ENCODE data around the gene LRRC75A. TPM values are rescaled to one million over a fixed set of nuclear protein-coding genes. Genes with fewer than 3 reads are reported as not detected.

The LRRC75A gene
- total RNA-seq, 2 experiments from 2014 or later: 0.69 to 0.79 TPM

GRCh38 chr17:16512011-16512410, 20.0 kb upstream of the LRRC75A start:
- no peak overlapping the region for H3K27ac Mint-ChIP-seq
- CTCF ChIA-PET: interaction anchor here (0.9 to 4.7 kb wide), 3 partner anchors 9 to 149 kb away, joined by 3 to 24 read pairs (median 12); no protein-coding TSS in a partner anchor
- peaks cover 5% of the 10 kb centered on the region for H3K4me1 Mint-ChIP-seq (ENCODE audit: low read depth)
- DNase-seq: no peak
- no peaks in the 10 kb centered on the region for H3K36me3 Mint-ChIP-seq (ENCODE audit: low read depth)
- H3K27me3 Mint-ChIP-seq (ENCODE audit: low read depth): peaks cover 9% of the 10 kb centered on the region
- H3K4me3 Mint-ChIP-seq: no peak overlapping the region
- H3K9me3 Mint-ChIP-seq: no peaks in the 10 kb centered on the region
- intact Hi-C loops (cut with micrococcal nuclease): no loop called here

- no peaks in the 10 kb centered on the region for H3K36me3 Mint-ChIP-seq (ENCODE audit: low read depth)
- CTCF ChIA-PET: interaction anchor here (2.2 to 4.7 kb wide), 2 partner anchors 10 to 148 kb away, joined by 12 to 24 read pairs; no protein-coding TSS in a partner anchor
- intact Hi-C loops (cut with micrococcal nuclease): no loop called here
- H3K4me3 Mint-ChIP-seq: no peak overlapping the region
- H3K27me3 Mint-ChIP-seq (ENCODE audit: low read depth): peaks cover 7% of the 10 kb centered on the region
- H3K27ac Mint-ChIP-seq: no peak overlapping the region
- DNase-seq: no peak
- peaks cover 5% of the 10 kb centered on the region for H3K4me1 Mint-ChIP-seq (ENCODE audit: low read depth)
- H3K9me3 Mint-ChIP-seq: no peaks in the 10 kb centered on the region
Measured at GRCh38 chr17:16511593-16511992, 19.6 kb upstream of the LRRC75A start.

- Mint-ChIP-seq H3K36me3 (ENCODE audit: low read depth) (no peaks in the 10 kb centered on the region), H3K9me3 (no peaks in the 10 kb centered on the region), H3K4me3 (no peak overlapping the region), H3K4me1 (ENCODE audit: low read depth) (peaks cover 5% of the 10 kb centered on the region), H3K27ac (no peak overlapping the region), H3K27me3 (ENCODE audit: low read depth) (no peaks in the 10 kb centered on the region)
- intact Hi-C loops (cut with micrococcal nuclease): no loop called here
- CTCF ChIA-PET: interaction anchor here (0.6 to 4.7 kb wide), 3 partner anchors 13 to 144 kb away, joined by 3 to 24 read pairs (median 4); no protein-coding TSS in a partner anchor
- no peak for DNase-seq
Measured at GRCh38 chr17:16507918-16508533, 16.0 kb upstream of the LRRC75A start.

GRCh38 chr17:16506188-16506587, 14.2 kb upstream of the LRRC75A start:
- Mint-ChIP-seq H3K4me3 (no peak overlapping the region), H3K27ac (no peak overlapping the region), H3K36me3 (ENCODE audit: low read depth) (no peaks in the 10 kb centered on the region), H3K9me3 (no peaks in the 10 kb centered on the region), H3K4me1 (ENCODE audit: low read depth) (no peaks in the 10 kb centered on the region), H3K27me3 (ENCODE audit: low read depth) (no peaks in the 10 kb centered on the region)
- no peak for DNase-seq
- intact Hi-C loops (cut with micrococcal nuclease): no loop called here
- CTCF ChIA-PET: interaction anchor here (1.1 kb wide), 1 partner anchor 143 kb away, joined by 3 read pairs; no protein-coding TSS in a partner anchor

- Mint-ChIP-seq H3K4me3 (no peak overlapping the region), H3K27ac (no peak overlapping the region), H3K4me1 (ENCODE audit: low read depth) (no peaks in the 10 kb centered on the region), H3K36me3 (ENCODE audit: low read depth) (no peaks in the 10 kb centered on the region), H3K27me3 (ENCODE audit: low read depth) (no peaks in the 10 kb centered on the region), H3K9me3 (no peaks in the 10 kb centered on the region)
- DNase-seq: no peak
- CTCF ChIA-PET: interaction anchor here (1.1 kb wide), 1 partner anchor 141 kb away, joined by 3 read pairs; no protein-coding TSS in a partner anchor
- intact Hi-C loops (cut with micrococcal nuclease): no loop called here
Measured at GRCh38 chr17:16504984-16505383, 13.0 kb upstream of the LRRC75A start.

GRCh38 chr17:16496820-16497489, 5.0 kb upstream of the LRRC75A start:
- no peak overlapping the region for H3K4me3 Mint-ChIP-seq
- H3K27ac Mint-ChIP-seq: no peak overlapping the region
- H3K36me3 Mint-ChIP-seq (ENCODE audit: low read depth): no peaks in the 10 kb centered on the region
- intact Hi-C loops (cut with micrococcal nuclease): no loop called here
- peaks cover 1% of the 10 kb centered on the region for H3K4me1 Mint-ChIP-seq (ENCODE audit: low read depth)
- CTCF ChIA-PET: interaction anchor here (1.6 kb wide), 1 partner anchor 43 kb away, joined by 3 read pairs; no protein-coding TSS in a partner anchor
- H3K27me3 Mint-ChIP-seq (ENCODE audit: low read depth): peaks cover 2% of the 10 kb centered on the region
- no peaks in the 10 kb centered on the region for H3K9me3 Mint-ChIP-seq
- no peak for DNase-seq

- Mint-ChIP-seq H3K36me3 (ENCODE audit: low read depth) (no peaks in the 10 kb centered on the region), H3K27me3 (ENCODE audit: low read depth) (peaks cover 2% of the 10 kb centered on the region), H3K27ac (no peak overlapping the region), H3K9me3 (no peaks in the 10 kb centered on the region), H3K4me3 (no peak overlapping the region), H3K4me1 (ENCODE audit: low read depth) (peaks cover 2% of the 10 kb centered on the region)
- intact Hi-C loops (cut with micrococcal nuclease): no loop called here
- no peak for DNase-seq
- CTCF ChIA-PET: interaction anchor here (0.6 to 2.0 kb wide), 2 partner anchors 25 to 45 kb away, joined by 3 to 4 read pairs; no protein-coding TSS in a partner anchor
Measured at GRCh38 chr17:16495980-16496819, 4.2 kb upstream of the LRRC75A start.

GRCh38 chr17:16495561-16495960, 3.6 kb upstream of the LRRC75A start:
- Mint-ChIP-seq H3K36me3 (ENCODE audit: low read depth) (no peaks in the 10 kb centered on the region), H3K27ac (no peak overlapping the region), H3K27me3 (ENCODE audit: low read depth) (peaks cover 4% of the 10 kb centered on the region), H3K4me3 (no peak overlapping the region), H3K4me1 (ENCODE audit: low read depth) (peaks cover 8% of the 10 kb centered on the region), H3K9me3 (no peaks in the 10 kb centered on the region)
- CTCF ChIA-PET: interaction anchor here (0.6 to 2.0 kb wide), 3 partner anchors 26 to 57 kb away, joined by 3 to 4 read pairs (median 3); no protein-coding TSS in a partner anchor
- DNase-seq: no peak
- intact Hi-C loops (cut with micrococcal nuclease): no loop called here

GRCh38 chr17:16494059-16494458, 2.1 kb upstream of the LRRC75A start:
- no peaks in the 10 kb centered on the region for H3K36me3 Mint-ChIP-seq (ENCODE audit: low read depth)

GRCh38 chr17:16493531-16494046, 1.6 kb upstream of the LRRC75A start:
- intact Hi-C loops (cut with micrococcal nuclease): loop anchor here (5.0 kb wide), 1 partner anchor 41 kb away; no protein-coding TSS in a partner anchor
- H3K36me3 Mint-ChIP-seq (ENCODE audit: low read depth): no peaks in the 10 kb centered on the region
- no peaks in the 10 kb centered on the region for H3K9me3 Mint-ChIP-seq
- CTCF ChIA-PET: interaction anchor here (0.6 to 1.0 kb wide), 2 partner anchors 28 to 75 kb away, joined by 3 to 4 read pairs; no protein-coding TSS in a partner anchor
- DNase-seq: no peak
- no peak overlapping the region for H3K4me3 Mint-ChIP-seq
- no peak overlapping the region for H3K27ac Mint-ChIP-seq
- H3K27me3 Mint-ChIP-seq (ENCODE audit: low read depth): peaks cover 4% of the 10 kb centered on the region
- H3K4me1 Mint-ChIP-seq (ENCODE audit: low read depth): peaks cover 11% of the 10 kb centered on the region

More at GRCh38 chr17:16494059-16494458, 2.1 kb upstream of the LRRC75A start:
- Mint-ChIP-seq H3K27me3 (ENCODE audit: low read depth) (peaks cover 4% of the 10 kb centered on the region), H3K4me3 (no peak overlapping the region), H3K9me3 (no peaks in the 10 kb centered on the region), H3K4me1 (ENCODE audit: low read depth) (peaks cover 11% of the 10 kb centered on the region), H3K27ac (no peak overlapping the region)
- CTCF ChIA-PET: interaction anchor here (2.0 kb wide), 1 partner anchor 27 kb away, joined by 4 read pairs; no protein-coding TSS in a partner anchor
- DNase-seq: no peak
- intact Hi-C loops (cut with micrococcal nuclease): loop anchor here (5.0 kb wide), 1 partner anchor 42 kb away; no protein-coding TSS in a partner anchor

- CTCF ChIA-PET: interaction anchor here (0.5 to 1.0 kb wide), 4 partner anchors 29 to 74 kb away, joined by 3 to 4 read pairs (median 3); no protein-coding TSS in a partner anchor
- Mint-ChIP-seq H3K27ac (no peak overlapping the region), H3K27me3 (ENCODE audit: low read depth) (peaks cover 4% of the 10 kb centered on the region), H3K4me1 (ENCODE audit: low read depth) (peaks cover 11% of the 10 kb centered on the region), H3K36me3 (ENCODE audit: low read depth) (no peaks in the 10 kb centered on the region), H3K4me3 (peak overlapping the region; percentile 73), H3K9me3 (no peaks in the 10 kb centered on the region)
- intact Hi-C loops (cut with micrococcal nuclease): loop anchor here (5.0 kb wide), 1 partner anchor 41 kb away; no protein-coding TSS in a partner anchor
- DNase-seq: no peak
Measured at GRCh38 chr17:16492613-16493530, 879 bp upstream of the LRRC75A start.

Data from activated naive CD4-positive, alpha-beta T cell treated with anti-CD3 and anti-CD28 coated beads for 36 hours (primary cell).